Gastrocnemius medialis (tissue), 4 donors: ENCODE measurements around the gene DOK1. TPM values are rescaled to one million over a fixed set of nuclear protein-coding genes. Genes with fewer than 3 reads are reported as not detected.
A peak's percentile ranks its signal among the peaks of the same experiment; 100 is the strongest.

Experiments used
- ATAC-seq, 2 donors: fragments of 150-250 bp; one replicate each; pipeline ENCODE4 v1.9.1; 2016
- DNase-seq, 2 donors: peaks; one replicate each; pipeline ENCODE4 v3.0.0-alpha.2; 2019
- H3K27ac ChIP-seq, 4 donors: fragments of 200-600 bp; sonication (generic); 1 replicate in 1 of 4; 2 replicates in 3 of 4; pipeline ENCODE4 v1.5.1; 2016 to 2018; ENCODE audit warnings: mild to moderate bottlenecking in 2 of 4, moderate library complexity in 1 of 4
- H3K27me3 ChIP-seq, 3 donors: fragments of 200-600 bp; sonication (generic) in 2 of 3; 1 replicate in 1 of 3; 2 replicates in 2 of 3; pipeline versions ENCODE4 v1.5.1 to v1.6.0; 2016 to 2019; ENCODE audit warnings: mild to moderate bottlenecking in 1 of 3, moderate library complexity in 1 of 3
- H3K36me3 ChIP-seq, 2 donors: fragments of 200-600 bp; sonication (generic) in 1 of 2; one replicate each; pipeline ENCODE4 v1.5.1; 2017 to 2018
- H3K4me1 ChIP-seq, 2 donors: fragments of 200-600 bp; sonication (generic) in 1 of 2; one replicate each; pipeline ENCODE4 v1.5.1; 2016 to 2017; ENCODE audit warnings: mild to moderate bottlenecking in 2 of 2
- H3K4me3 ChIP-seq, 4 donors: fragments of 200-600 bp; sonication (generic) in 3 of 4; 1 replicate in 1 of 4; 2 replicates in 3 of 4; pipeline ENCODE4 v1.5.1; 2016 to 2019; ENCODE audit warnings: mild to moderate bottlenecking in 2 of 4
- H3K9me3 ChIP-seq, 3 donors: fragments of 200-600 bp; sonication (generic) in 2 of 3; 1 replicate in 1 of 3; 2 replicates in 2 of 3; pipeline ENCODE4 v1.5.1; 2016 to 2019
- POLR2A ChIP-seq, 2 donors: fragments of 450-650 bp; IDR thresholded peaks; one replicate each; pipeline ENCODE4 v1.6.1; 2017; ENCODE audit warnings: antibody characterized with exemption in 2 of 2, mild to moderate bottlenecking in 2 of 2, moderate library complexity in 2 of 2
- in situ Hi-C, 4 donors: fragments of 200-750 bp; cut with MboI; loops; one replicate each; pipeline versions ENCODE4 v1.15.0 to v1.8.0; 2017; ENCODE audit warnings: low sequenced_read_pairs in 4 of 4
- intact Hi-C: fragments of 100-400 bp; cut with DNase I; formaldehyde crosslinking; loops from one replicate; pipeline ENCODE4 v1.15.1; 2023; ENCODE audit warnings: low total_unique reads
- total RNA-seq, 4 donors: library from RNA; depleted of rRNA; stranded (reverse); fragments of >200 nt; gene quantifications; one replicate each; pipeline versions ENCODE4 v1.1.0 to v1.2.3, GENCODE V29; 2016
- TF ChIP-seq, protein P1 (sequence below), 5 experiments: fragments of 450-650 bp in 3 of 5; fragments of 200-600 bp in 2 of 5; sonication (generic) in 2 of 5; IDR thresholded peaks in 4 of 5; conservative IDR thresholded peaks in 1 of 5; 1 replicate in 4 of 5; 2 replicates in 1 of 5; pipeline ENCODE4 v1.5.1; 2016 to 2019; ENCODE audit warnings: antibody characterized with exemption in 5 of 5, mild to moderate bottlenecking in 3 of 5, moderate library complexity in 3 of 5

Gene DOK1
- total RNA-seq, 4 donors from 2014 or later, result 0.51 to 4.1 (median 2.7) TPM

DNA sequence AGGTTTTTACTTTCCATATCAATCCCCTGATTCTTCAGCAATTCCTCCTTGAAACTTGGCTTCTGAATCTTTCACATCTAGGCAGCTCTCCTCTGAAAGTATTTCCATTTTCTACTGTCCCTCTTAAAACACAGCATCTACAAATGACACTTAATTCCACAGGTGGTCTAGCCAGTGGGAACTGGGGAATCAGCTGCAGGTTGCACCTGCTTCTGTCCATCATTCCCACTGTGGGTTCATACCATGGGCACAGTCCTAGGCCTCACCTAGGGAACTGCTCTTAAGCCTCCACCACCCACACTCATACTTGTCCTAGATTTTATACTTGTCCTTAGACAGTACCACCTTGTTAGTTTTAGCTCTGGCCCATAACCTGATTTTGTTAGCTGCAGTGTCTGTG is 3.0 kb upstream of the DOK1 start:
- Histone ChIP-seq H3K4me3 (no peak overlapping the region), H3K36me3 (no peaks in the 10 kb centered on the region), H3K27me3 (peaks cover 24 to 47% (median 46%) of the 10 kb centered on the region in 3 donors), H3K27ac (no peak overlapping the region), H3K4me1 (peaks cover 4 to 20% of the 10 kb centered on the region in 2 donors), H3K9me3 (no peaks in the 10 kb centered on the region)
- DNase-seq (no peak), ATAC-seq (no peak)
- no peak for TF ChIP-seq POLR2A (IDR thresholded peaks at IDR 0.05)
- TF ChIP-seq, protein P1, sequence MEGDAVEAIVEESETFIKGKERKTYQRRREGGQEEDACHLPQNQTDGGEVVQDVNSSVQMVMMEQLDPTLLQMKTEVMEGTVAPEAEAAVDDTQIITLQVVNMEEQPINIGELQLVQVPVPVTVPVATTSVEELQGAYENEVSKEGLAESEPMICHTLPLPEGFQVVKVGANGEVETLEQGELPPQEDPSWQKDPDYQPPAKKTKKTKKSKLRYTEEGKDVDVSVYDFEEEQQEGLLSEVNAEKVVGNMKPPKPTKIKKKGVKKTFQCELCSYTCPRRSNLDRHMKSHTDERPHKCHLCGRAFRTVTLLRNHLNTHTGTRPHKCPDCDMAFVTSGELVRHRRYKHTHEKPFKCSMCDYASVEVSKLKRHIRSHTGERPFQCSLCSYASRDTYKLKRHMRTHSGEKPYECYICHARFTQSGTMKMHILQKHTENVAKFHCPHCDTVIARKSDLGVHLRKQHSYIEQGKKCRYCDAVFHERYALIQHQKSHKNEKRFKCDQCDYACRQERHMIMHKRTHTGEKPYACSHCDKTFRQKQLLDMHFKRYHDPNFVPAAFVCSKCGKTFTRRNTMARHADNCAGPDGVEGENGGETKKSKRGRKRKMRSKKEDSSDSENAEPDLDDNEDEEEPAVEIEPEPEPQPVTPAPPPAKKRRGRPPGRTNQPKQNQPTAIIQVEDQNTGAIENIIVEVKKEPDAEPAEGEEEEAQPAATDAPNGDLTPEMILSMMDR (IDR thresholded peaks at IDR 0.05 in 4 of 5, conservative IDR thresholded peaks at IDR 0.05 in 1 of 5), result no peak
- in situ Hi-C loops, result no loop called here
- intact Hi-C loops, result no loop called here

DNA sequence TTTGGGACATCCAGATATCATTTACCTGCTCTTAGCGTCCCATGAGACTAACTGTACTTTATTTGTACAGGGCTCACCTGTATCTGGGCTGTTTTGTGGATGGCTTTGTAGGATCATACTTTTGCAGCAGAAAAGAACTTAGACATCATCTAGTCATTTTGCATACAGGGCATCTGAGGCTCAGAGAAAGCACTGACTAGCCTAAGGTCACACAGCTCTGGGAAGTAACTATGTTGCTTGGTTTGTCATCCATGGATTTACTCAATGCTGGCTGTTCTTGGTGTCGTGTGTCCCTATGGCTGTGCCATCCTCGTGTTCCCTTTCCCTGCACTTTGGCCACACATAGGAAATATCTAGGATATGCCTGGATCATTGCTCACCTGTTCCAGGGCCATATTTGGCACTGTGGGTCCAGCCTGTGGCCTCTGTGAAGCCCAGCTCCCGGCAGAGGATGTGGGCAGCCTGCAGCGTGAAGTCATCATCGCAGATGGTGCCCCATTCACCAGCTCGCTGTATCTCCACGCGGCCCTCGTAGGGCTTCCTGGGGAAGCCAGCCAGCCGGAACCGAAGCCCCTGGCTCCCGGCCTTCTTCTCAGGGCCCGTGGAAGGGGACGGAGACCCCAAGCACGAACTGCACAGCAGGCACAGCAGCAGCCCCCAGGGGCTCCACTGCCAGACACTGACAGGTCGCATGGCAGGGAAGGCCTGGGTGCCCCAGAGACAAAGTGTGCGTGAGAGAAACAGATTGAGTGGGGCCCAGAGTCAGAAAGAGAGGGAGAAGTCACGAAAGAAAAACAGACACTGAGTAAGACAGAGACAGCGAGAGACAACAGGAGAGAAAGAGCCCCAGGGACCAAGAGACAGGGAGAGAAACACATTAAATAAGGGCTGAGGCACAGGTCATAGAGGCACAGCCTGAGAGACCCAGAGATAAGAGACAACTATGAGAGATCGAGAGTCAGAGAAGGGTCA is 2.3 kb upstream of the DOK1 start:
- Histone ChIP-seq H3K27ac (peak overlapping the region in 2 of 4 donors; percentile 76 to 78), H3K4me3 (no peak overlapping the region), H3K36me3 (no peaks in the 10 kb centered on the region), H3K27me3 (peaks cover 24 to 47% (median 46%) of the 10 kb centered on the region in 3 donors), H3K9me3 (no peaks in the 10 kb centered on the region), H3K4me1 (peaks cover 4 to 20% of the 10 kb centered on the region in 2 donors)
- in situ Hi-C loops, result no loop called here
- intact Hi-C loops, result no loop called here
- no peak for DNase-seq
- TF ChIP-seq, protein P1 (IDR thresholded peaks at IDR 0.05 in 4 of 5, conservative IDR thresholded peaks at IDR 0.05 in 1 of 5), result no peak
- no peak for TF ChIP-seq POLR2A (IDR thresholded peaks at IDR 0.05)
- no peak for ATAC-seq

DNA sequence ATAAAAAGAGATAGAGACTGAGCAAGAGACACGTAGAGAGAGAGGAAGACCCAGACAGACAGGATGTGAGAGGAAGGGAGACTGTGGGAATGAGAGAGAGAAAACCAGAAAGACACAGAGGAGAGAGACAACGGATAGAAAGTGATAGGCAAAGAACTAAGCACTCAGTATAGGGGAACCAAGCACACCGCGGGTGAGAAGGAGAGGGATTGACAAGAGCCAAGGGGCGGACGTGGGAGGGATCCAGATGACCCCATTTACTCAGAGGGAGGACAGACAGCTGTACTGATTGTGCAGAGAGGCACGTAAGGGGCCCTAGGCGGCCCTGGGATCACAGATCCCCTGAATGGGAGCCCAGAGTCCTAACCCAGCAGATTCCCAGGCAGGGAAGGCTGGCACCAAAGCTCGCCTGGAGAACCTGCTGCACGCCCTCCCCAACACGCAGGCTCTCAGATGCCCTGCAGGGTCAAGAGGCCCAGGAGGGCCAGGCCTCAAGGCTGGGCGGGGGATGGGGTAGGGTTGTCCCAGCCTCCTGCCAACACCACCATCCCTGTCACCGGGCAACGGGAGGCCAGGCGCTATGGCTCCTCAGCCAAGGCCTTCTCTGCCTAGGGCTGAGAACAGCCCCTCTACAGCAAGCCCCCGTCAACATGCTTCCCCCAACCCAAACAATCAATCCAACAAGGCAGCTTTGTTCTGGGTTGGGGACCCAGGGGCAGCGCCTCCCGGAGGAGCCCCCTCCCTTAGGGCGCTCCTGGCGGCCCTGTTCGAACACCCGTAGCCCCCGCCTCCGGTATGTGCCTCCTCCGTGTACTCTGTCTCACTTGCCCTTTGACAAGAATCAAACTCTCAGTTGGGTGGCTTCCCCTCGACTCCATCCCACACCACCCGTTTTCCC is 1.4 kb upstream of the DOK1 start:
- H3K36me3 ChIP-seq, result no peaks in the 10 kb centered on the region
- H3K9me3 ChIP-seq, result no peaks in the 10 kb centered on the region
- in situ Hi-C loops, result no loop called here
- DNase-seq, result no peak
- H3K27me3 ChIP-seq, result peaks cover 24 to 47% (median 46%) of the 10 kb centered on the region in 3 donors
- H3K27ac ChIP-seq, result peak overlapping the region; percentile 76 to 82 (median 77)
- H3K4me1 ChIP-seq, result peaks cover 4 to 20% of the 10 kb centered on the region in 2 donors
- peak overlapping the region; percentile 62 to 75 (median 72) for H3K4me3 ChIP-seq
- TF ChIP-seq POLR2A (IDR thresholded peaks at IDR 0.05), result no peak
- TF ChIP-seq, protein P1 (IDR thresholded peaks at IDR 0.05 in 4 of 5, conservative IDR thresholded peaks at IDR 0.05 in 1 of 5), result no peak
- intact Hi-C loops, result no loop called here
- peak in 1 of 2 donors; percentile 13 for ATAC-seq

DNA sequence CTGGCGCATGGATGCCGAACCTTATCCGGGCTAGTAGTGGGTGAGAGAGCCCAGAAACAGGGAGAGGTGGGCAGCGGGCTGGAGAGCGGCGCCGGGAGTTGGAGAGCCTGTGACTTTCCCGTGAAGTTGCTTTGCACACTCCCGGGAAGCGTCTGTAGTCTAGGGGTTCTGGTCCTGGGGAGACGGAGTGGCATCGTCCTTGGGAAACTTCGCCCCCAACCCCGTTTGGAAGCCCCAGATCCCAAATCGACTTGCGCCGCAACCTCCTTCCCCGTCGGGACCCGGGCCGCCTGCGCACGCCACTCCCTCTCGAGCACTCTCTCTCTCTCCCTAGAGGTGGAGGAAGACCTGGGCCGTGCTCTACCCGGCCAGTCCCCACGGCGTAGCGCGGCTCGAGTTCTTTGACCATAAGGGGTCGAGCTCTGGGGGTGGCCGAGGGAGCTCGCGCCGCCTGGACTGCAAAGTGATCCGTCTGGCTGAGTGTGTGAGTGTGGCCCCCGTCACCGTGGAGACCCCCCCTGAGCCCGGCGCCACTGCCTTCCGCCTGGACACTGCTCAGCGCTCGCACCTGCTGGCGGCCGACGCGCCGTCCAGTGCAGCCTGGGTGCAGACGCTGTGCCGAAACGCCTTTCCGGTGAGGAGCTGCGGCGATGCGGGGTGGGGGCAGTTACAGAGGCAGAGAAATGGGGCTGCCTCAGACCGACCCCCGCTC is 456 bp downstream of the DOK1 start:
- no peak for DNase-seq

More for the DNA sequence above, 456 bp downstream of the DOK1 start:
- ATAC-seq, result peak; percentile 4 to 36
- H3K4me3 ChIP-seq, result peak overlapping the region; percentile 62 to 75 (median 72)
- no peaks in the 10 kb centered on the region for H3K9me3 ChIP-seq
- no peaks in the 10 kb centered on the region for H3K36me3 ChIP-seq
- H3K4me1 ChIP-seq, result peaks cover 0 to 8% of the 10 kb centered on the region in 2 donors
- peaks cover 21 to 38% (median 37%) of the 10 kb centered on the region in 3 donors for H3K27me3 ChIP-seq
- peak overlapping the region; percentile 76 to 82 (median 77) for H3K27ac ChIP-seq
- no peak for TF ChIP-seq POLR2A (IDR thresholded peaks at IDR 0.05)
- TF ChIP-seq, protein P1 (IDR thresholded peaks at IDR 0.05 in 4 of 5, conservative IDR thresholded peaks at IDR 0.05 in 1 of 5), result no peak
- in situ Hi-C loops, result no loop called here
- intact Hi-C loops, result no loop called here
